ENCODE results near the gene FUT1. TPM values are rescaled to one million over a fixed set of nuclear protein-coding genes. Genes with fewer than 3 reads are reported as not detected.
A peak's percentile ranks its signal among the peaks of the same experiment; 100 is the strongest.
"Not testable (repeated sequence)": the region's sequence is repeated elsewhere in the genome, so short reads cannot be mapped to it uniquely, and the experiment has no call there.

FUT1 gene
- total RNA-seq, result 0.43 TPM

DNA sequence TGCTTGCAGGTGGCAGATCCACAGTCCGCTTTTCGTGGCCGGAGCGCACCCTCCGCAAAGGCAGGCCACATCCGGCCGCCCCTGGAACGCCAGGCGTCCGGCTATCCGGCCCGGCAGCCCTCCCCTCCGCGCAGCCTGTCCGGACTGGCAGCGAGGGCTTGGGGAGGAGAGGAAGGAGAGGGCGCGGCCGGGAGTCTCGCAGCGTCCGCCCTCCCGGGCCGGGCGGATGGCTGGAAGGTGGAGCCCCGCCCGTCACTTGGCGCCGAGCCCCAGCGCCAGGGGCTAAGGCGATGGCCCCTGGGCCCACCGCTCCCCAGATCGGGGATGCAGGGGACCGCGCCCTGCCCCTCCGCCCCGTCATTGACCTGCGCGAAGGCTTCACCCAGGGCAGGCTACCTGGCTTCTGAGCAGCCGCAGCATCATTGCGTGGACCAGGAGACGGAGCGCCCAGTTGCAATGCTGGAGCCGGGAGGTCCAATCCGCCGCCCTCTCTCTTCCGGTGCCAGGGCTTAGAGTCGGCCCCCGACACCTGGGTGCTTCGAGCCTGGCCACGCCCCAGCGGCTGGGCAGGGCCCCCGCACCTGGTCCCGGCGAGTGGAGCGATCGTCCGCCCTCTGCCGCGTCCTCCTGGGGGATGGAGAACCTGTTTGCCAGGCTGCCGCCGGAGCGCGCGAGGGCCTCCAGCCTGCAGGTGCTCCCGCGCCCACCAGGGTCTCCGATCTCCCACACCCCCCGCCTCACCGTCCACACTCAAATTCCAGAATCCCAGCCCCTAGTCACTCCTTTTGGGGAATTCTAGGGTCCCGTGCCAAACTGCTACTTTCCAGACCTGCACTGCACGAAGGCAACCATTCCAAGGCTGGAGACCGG is at the start of gene FUT1:
FUT1 (minus strand) TSS at position 146 of the 870 bp plus-strand sequence. CDS start 1,360 bp downstream, outside the sequence.
- DNase-seq (ENCODE audit: low spot score) (no peak), ATAC-seq (peak; percentile 57)

DNA sequence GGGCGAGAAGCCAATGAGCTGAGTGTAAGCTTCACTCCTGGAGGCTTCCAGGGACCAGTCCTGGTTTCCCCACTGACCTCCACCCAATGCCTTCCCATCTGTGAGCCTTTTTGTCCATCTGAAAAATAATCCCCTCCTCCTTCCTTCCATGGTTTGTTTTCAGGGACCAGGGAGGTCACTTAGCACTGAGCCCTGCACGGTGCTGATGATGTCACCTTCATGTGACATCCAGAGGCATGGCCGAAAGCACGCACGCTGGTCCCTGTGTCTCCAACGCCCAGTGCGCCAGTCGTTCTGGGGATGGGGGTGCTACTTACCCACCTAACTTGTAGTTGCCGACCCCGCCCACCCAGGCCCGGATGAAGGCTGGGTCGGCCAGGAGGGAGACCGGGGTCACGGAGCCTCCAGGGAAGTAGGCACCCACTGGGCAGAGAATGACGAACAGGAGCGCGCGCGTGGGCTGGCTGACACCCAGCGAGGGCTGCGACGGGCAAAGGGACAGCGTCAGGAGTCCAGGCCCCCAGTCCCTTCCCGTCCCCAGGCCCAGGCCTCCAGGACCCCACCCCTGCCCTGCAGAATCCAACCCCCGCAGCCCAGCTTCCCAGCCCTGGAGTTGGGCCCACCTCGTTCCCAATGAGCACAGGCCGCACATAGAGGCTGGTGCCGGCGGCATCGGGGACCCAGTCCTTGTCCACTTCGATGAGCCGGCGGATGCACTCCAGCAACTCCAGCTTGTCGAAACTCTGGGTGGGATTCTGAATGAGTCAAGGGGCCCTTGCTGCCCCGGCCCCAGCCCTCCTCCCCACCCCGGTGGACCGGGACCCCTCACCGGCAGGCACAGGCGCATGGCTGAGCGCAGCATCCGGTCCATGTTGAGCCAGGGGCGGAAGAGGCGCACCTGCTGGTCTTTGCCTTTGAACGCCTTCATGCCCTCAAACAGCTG is 47.2 kb upstream of the FUT1 start:
- DNase-seq (ENCODE audit: low spot score) (no peak), ATAC-seq (no peak)

DNA sequence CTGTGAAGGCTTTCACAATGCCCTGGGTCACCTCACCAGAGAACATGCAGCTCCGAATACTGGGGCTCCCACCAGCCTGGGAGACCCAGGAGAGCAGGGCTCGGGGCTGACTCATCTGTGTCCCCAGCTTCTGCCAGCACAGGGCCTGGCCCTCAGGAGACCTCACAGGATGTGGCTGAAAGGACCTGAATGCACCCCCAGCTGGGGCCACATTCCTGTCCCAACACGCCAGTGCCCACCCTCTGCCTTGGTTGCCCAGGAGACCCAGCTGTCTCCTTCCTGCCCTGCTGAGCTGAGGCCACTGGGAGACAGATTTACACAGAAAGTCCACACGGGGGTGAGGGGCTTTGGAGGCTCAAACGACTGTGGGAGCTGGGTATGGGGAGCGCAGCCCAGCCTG is 46.5 kb upstream of the FUT1 start:
- ATAC-seq, result no peak

DNA sequence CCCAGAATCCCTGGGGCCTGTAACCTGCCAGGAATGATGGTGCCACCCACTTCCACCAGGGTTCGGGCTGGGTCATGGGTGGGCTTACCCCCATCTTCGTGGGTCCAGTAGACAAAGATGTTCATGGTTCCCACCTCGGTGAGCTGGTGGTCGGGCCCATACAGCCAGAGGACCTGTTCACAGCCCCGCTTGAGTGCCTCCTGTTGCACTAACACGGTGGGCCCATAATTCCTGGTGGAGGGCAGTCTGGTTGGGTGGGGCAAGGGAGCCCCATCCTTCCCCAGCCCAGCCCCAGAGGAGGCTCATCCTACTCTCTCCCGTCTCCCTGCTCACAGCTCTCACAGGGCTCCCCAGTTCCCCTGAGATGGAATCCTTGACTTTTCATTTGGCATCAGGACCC is 44.7 kb upstream of the FUT1 start:
- DNase-seq (ENCODE audit: low spot score) (no peak), ATAC-seq (no peak)

More for the DNA sequence above, 46.5 kb upstream of the FUT1 start:
- DNase-seq (ENCODE audit: low spot score), result no peak

DNA sequence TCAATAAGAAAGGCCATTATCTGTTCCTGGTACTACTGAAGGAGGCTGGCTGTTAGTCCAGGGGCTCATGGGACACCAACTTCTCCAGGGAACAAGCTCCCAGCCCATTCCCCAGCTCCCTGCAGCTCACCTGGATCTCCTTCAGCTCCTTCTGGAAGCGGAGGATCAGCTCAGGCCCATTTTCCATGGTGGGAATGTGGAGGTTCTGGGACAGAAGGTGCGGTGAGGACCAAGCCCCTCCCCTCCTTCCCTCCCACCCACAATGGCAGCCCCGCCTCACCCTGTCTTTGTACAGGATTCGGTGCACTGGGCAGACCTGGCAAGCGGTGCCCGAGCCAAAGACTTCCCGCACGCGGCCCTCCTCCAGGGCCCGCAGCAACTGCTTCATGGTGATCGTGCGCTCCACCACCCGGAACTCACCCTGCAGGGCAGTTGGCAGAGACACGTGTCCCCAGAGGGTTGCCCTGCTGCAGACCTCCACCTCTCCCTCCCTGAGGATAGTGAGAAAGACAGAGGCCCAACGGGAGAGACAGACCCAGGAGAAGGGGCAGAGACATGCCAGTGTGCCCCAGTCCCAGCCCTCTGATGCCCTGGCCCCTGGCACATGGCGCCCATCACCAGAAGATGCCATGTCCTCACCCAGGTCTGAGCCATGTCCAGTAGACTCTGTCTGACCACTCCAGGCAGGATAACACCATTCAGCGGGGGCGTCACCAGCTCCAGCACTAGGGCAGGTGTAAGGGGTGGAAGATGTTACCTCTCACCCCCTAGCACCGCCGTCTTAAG is 44.0 kb upstream of the FUT1 start:
- no peak for ATAC-seq

GRCh38 chr19:48795685-48796070 is 43.2 kb upstream of the FUT1 start:
- DNase-seq (ENCODE audit: low spot score) (peak; percentile 76), ATAC-seq (peak; percentile 78)

More for the DNA sequence above, 44.0 kb upstream of the FUT1 start:
- DNase-seq (ENCODE audit: low spot score), result no peak

GRCh38 chr19:48795055-48795684 is 42.7 kb upstream of the FUT1 start:
- ATAC-seq, result peak; percentile 96
- peak; percentile 93 for DNase-seq (ENCODE audit: low spot score)

DNA sequence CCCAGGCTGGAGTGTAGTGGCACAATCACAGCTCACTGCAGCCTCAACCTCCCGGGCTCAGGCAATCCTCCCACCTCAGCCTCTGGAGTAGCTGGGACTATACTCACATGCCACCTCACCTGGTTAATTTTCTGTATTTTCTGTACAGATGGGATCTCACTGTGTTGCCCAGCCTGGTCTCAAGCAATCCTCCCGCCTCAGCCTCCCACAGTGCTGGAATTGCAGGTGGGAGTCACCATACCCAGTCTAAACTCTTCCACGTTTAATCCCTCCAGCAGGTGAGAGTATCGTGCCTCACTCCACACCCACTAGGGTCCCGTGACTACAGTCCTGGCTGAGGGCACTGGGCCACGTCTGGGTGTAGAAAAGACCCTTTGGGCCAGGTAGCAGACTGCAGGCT is 41.9 kb upstream of the FUT1 start:
- no peak for ATAC-seq
- no peak for DNase-seq (ENCODE audit: low spot score)

DNA sequence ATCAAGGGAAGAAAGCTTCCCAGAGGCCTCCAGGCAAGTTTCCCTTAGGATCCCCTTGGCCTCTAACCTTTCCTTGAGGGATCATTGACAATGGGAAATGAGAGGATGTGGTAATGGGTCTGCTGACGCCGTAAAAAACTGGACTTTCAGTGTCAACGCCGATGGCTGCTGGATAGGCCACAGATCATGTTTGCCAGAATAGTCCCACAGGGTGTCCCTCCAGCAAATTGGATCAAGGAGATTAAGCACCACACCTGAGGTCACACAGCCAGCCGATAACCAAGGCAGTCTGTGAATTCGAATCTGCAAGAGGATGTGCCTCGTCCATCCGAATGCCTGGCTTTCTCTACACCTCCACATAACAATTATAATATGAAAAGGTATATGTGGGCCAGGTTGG is 40.8 kb upstream of the FUT1 start:
- DNase-seq (ENCODE audit: low spot score), result no peak
- ATAC-seq, result no peak

- not testable (repeated sequence) for ATAC-seq; DNase-seq (ENCODE audit: low spot score)
Measured at GRCh38 chr19:48787331-48787730, 34.9 kb upstream of the FUT1 start.

GRCh38 chr19:48786422-48786821 is 34.0 kb upstream of the FUT1 start:
- not testable (repeated sequence) for DNase-seq (ENCODE audit: low spot score); ATAC-seq

DNA sequence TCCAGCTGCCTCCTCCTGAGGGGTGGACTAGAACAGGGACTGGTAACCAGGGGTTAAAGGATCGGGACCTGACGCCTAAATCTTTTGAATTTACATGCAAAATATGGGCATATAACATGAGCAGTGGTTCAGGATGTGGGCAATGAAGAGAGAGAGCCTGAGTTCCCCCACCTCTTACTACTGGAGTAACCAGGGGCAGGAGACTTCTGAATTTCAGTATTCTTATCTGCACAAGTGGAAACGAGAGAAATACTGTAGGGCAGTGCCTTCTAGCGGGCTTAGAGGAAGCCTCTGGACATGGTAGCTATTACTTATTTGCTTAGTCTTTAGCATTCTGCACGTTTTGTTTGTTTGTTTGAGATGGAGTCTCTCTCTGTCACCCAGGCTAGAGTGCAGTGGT is 32.1 kb upstream of the FUT1 start:
- peak; percentile 71 for ATAC-seq
- no peak for DNase-seq (ENCODE audit: low spot score)

DNA sequence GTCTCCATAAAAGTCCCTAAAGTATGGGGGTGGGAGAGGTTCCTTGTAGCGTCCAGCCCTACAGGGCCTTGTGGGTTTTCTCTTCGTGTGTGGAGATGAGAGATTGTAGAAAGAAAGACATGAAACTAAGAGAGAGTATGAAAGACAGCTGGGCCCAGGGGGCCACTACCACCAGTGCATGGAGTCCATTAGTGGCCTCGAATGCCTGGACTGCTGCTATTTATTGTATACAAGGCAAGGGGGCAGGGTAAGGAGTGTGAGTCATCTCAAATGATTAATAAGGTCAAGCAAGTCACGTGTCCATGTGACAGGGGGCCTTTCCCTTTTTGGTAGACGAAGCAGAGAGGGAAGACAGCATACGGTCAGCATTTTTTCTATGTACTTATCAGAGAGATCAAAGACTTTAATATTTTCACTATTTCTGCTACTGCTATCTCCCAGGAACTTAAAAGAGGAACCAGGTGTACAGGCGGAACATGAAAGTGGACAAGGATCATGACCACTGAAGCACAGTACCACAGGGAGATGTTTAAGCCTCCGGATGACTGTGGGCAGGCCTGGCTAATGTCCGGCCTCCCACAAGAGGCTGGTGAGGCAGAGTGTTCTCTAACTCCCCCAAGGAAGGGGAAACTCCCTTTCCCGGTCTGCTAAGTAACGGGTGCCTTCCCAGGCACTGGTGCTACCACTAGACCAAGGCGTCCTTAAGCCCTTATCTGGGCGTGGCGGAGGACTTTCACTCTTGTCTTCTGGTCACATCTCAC is 28.4 kb upstream of the FUT1 start:
- DNase-seq (ENCODE audit: low spot score) (no peak), ATAC-seq (no peak)

GRCh38 chr19:48779636-48780035 is 27.2 kb upstream of the FUT1 start:
- ATAC-seq (no peak), DNase-seq (ENCODE audit: low spot score) (no peak)

DNA sequence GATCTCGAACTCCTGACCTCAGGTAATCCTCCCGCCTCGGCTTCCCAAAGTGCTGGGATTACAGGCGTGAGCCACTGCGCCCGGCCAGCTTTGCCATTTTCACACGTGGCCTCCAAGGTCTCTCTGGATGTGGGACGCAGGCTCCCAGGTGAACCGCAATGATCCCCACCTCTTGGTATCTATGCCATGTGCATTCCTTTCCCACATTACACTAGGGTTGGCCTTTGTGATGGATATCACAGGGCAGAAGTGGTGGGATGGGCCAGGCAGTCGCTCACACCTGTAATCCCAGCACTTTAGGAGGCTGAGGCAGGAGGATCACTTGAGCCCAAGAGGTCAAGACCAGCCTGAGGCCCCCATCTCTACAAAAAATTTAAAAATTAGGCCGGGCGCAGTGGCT is 25.3 kb upstream of the FUT1 start:
- DNase-seq (ENCODE audit: low spot score) (no peak), ATAC-seq (no peak)

- ATAC-seq (no peak), DNase-seq (ENCODE audit: low spot score) (no peak)
Measured at GRCh38 chr19:48777139-48777538, 24.7 kb upstream of the FUT1 start.

- peak; percentile 74 for ATAC-seq
- peak; percentile 94 for DNase-seq (ENCODE audit: low spot score)
Measured at GRCh38 chr19:48772503-48772953, 20.1 kb upstream of the FUT1 start.

GRCh38 chr19:48770734-48771472 is 18.5 kb upstream of the FUT1 start:
- no peak for ATAC-seq
- no peak for DNase-seq (ENCODE audit: low spot score)

GRCh38 chr19:48770266-48770665 is 17.8 kb upstream of the FUT1 start:
- ATAC-seq (no peak), DNase-seq (ENCODE audit: low spot score) (no peak)
